GM19240 (cell line): ENCODE results near the gene EIF2S1.
"Not testable (repeated sequence)": the region's sequence is repeated elsewhere in the genome, so short reads cannot be mapped to it uniquely, and the experiment has no call there.

Experiments used
- DNase-seq: peaks from one replicate; pipeline ENCODE4 v3.0.0; 2011; ENCODE audit warnings: low spot score; ENCODE audit not compliant: insufficient read length

EIF2S1 gene

GRCh38 chr14:67410313-67410712 is 50.2 kb downstream of the EIF2S1 start:
- no peak for DNase-seq

GRCh38 chr14:67411370-67411769 is 51.2 kb downstream of the EIF2S1 start:
- DNase-seq: no peak

GRCh38 chr14:67411820-67412421 is 51.8 kb downstream of the EIF2S1 start, which contains the start of gene PLEK2:
Gene PLEK2, minus strand, starts transcription at chr14:67412165. Its CDS starts 106 bp downstream, at chr14:67412059.
- no peak for DNase-seq

- no peak for DNase-seq
These were observed 54.0 kb downstream of the EIF2S1 start for GRCh38 chr14:67413806-67414769.

GRCh38 chr14:67415610-67416009 is 55.5 kb downstream of the EIF2S1 start:
- not testable (repeated sequence) for DNase-seq

GRCh38 chr14:67416085-67416484 is 56.0 kb downstream of the EIF2S1 start:
- no peak for DNase-seq

GRCh38 chr14:67416810-67417209 is 56.7 kb downstream of the EIF2S1 start:
- DNase-seq: no peak

GRCh38 chr14:67417633-67418032 is 57.5 kb downstream of the EIF2S1 start:
- no peak for DNase-seq

GRCh38 chr14:67418401-67419191 is 58.5 kb downstream of the EIF2S1 start:
- no peak for DNase-seq

GRCh38 chr14:67420102-67420739 is 60.1 kb downstream of the EIF2S1 start:
- DNase-seq: no peak

- no peak for DNase-seq
These were observed 61.5 kb downstream of the EIF2S1 start for GRCh38 chr14:67421356-67422224.

GRCh38 chr14:67423424-67423823 is 63.3 kb downstream of the EIF2S1 start:
- no peak for DNase-seq

- no peak for DNase-seq
These were observed 64.4 kb downstream of the EIF2S1 start for GRCh38 chr14:67424539-67424938.

GRCh38 chr14:67425608-67426007 is 65.5 kb downstream of the EIF2S1 start:
- no peak for DNase-seq

- no peak for DNase-seq
These were observed 66.0 kb downstream of the EIF2S1 start for GRCh38 chr14:67426161-67426560.

GRCh38 chr14:67426983-67427606 is 67.0 kb downstream of the EIF2S1 start:
- peak; percentile 79 for DNase-seq

GRCh38 chr14:67428501-67429031 is 68.4 kb downstream of the EIF2S1 start:
- DNase-seq: no peak

GRCh38 chr14:67429510-67430205 is 69.5 kb downstream of the EIF2S1 start:
- DNase-seq: no peak

GRCh38 chr14:67432050-67432564 is 72.0 kb downstream of the EIF2S1 start:
- no peak for DNase-seq
